HepG2 (cell line): ENCODE data around the gene RPH3AL. TPM values are rescaled to one million over a fixed set of nuclear protein-coding genes. Genes with fewer than 3 reads are reported as not detected.

Experiments
- CCDC6 ChIP-seq: sonication (generic); formaldehyde crosslinking; IDR thresholded peaks from 2 replicates; pipeline ENCODE4 v1.8.1; 2022; ENCODE audit warnings: mild to moderate bottlenecking, missing genetic modification reagents, moderate library complexity
- ETV5 ChIP-seq: IDR thresholded peaks from 2 replicates; pipeline ENCODE4 v1.6.1; 2018; ENCODE audit warnings: missing biosample characterization, missing genetic modification reagents, inconsistent platforms, borderline replicate concordance
- FOXA3 ChIP-seq: IDR thresholded peaks from 2 replicates; pipeline ENCODE4 v1.6.1; 2016; ENCODE audit warnings: missing genetic modification reagents, missing compliant biosample characterization
- GTF3A ChIP-seq: sonication (generic); formaldehyde crosslinking; conservative IDR thresholded peaks from 2 replicates; pipeline ENCODE4 v1.4.0; 2020; ENCODE audit warnings: mild to moderate bottlenecking, missing genetic modification reagents
- HNRNPLL ChIP-seq: fragments of 200-400 bp; formaldehyde crosslinking; IDR thresholded peaks from 2 replicates; pipeline ENCODE4 v1.6.1; 2017; ENCODE audit warnings: mild to moderate bottlenecking, low read depth, low read length; ENCODE audit not compliant: poor library complexity, severe bottlenecking
- JUND ChIP-seq: sonication (generic); formaldehyde crosslinking; IDR thresholded peaks from 2 replicates; pipeline ENCODE4 v1.8.0; 2022; ENCODE audit warnings: mild to moderate bottlenecking, missing genetic modification reagents
- PITX1 ChIP-seq: sonication (generic); formaldehyde crosslinking; IDR thresholded peaks from 2 replicates; pipeline ENCODE4 v1.5.1; 2020; ENCODE audit warnings: mild to moderate bottlenecking, missing genetic modification reagents
- POLR2AphosphoS5 ChIP-seq: IDR thresholded peaks from 2 replicates; pipeline ENCODE4 v1.6.1; 2012; ENCODE audit warnings: low read depth, low read length
- TEAD3 ChIP-seq: optimal IDR thresholded peaks from 2 replicates; pipeline ENCODE3; 2016; ENCODE audit warnings: borderline replicate concordance
- ZFP41 ChIP-seq: sonication (generic); formaldehyde crosslinking; IDR thresholded peaks from 2 replicates; pipeline ENCODE4 v1.4.0; 2020; ENCODE audit warnings: mild to moderate bottlenecking, missing genetic modification reagents, borderline replicate concordance
- ZNF121 ChIP-seq: sonication (generic); formaldehyde crosslinking; IDR thresholded peaks from 2 replicates; pipeline ENCODE4 v1.5.0; 2020; ENCODE audit warnings: mild to moderate bottlenecking, missing genetic modification reagents
- ZNF264 ChIP-seq: sonication (generic); formaldehyde crosslinking; IDR thresholded peaks from 2 replicates; pipeline ENCODE4 v1.4.0; 2020; ENCODE audit warnings: missing genetic modification reagents
- ZNF274 ChIP-seq: sonication (generic); formaldehyde crosslinking; IDR thresholded peaks from 2 replicates; pipeline ENCODE4 v1.5.1; 2020; ENCODE audit warnings: mild to moderate bottlenecking, missing genetic modification reagents
- ZNF296 ChIP-seq: sonication (generic); formaldehyde crosslinking; conservative IDR thresholded peaks from 2 replicates; pipeline ENCODE4 v1.5.0; 2020; ENCODE audit warnings: mild to moderate bottlenecking, missing genetic modification reagents
- ZNF326 ChIP-seq: sonication (generic); formaldehyde crosslinking; IDR thresholded peaks from 2 replicates; pipeline ENCODE4 v1.4.0; 2020; ENCODE audit warnings: missing genetic modification reagents, borderline replicate concordance
- ZNF33A ChIP-seq: sonication (generic); formaldehyde crosslinking; IDR thresholded peaks from 2 replicates; pipeline ENCODE4 v1.5.1; 2020; ENCODE audit warnings: missing genetic modification reagents, mild to moderate bottlenecking, moderate library complexity, borderline replicate concordance
- ZNF674 ChIP-seq: sonication (generic); formaldehyde crosslinking; IDR thresholded peaks from 2 replicates; pipeline ENCODE4 v1.5.0; 2020; ENCODE audit warnings: low read depth, mild to moderate bottlenecking, missing genetic modification reagents
- ZNF678 ChIP-seq: sonication (generic); formaldehyde crosslinking; IDR thresholded peaks from 2 replicates; pipeline ENCODE4 v1.4.0; 2020; ENCODE audit warnings: mild to moderate bottlenecking, missing genetic modification reagents
- ZNF7 ChIP-seq: IDR thresholded peaks from 2 replicates; pipeline ENCODE4 v1.6.1; 2016; ENCODE audit warnings: missing biosample characterization, missing genetic modification reagents
- polyA plus RNA-seq, 8 experiments: library from polyadenylated mRNA; depleted of rRNA in 3 of 8; stranded (reverse) in 7 of 8; unstranded in 1 of 8; fragments of >200 nt; fragmentation: Illumina TruSeq in 4 of 8; extraction: Trizol in 4 of 8; gene quantifications; 2 replicates each; pipeline versions ENCODE4 v1.2.1 to v1.2.3, GENCODE V29; 2011 to 2016; ENCODE audit warnings: low read depth in 4 of 8, missing spikeins in 1 of 8, mixed read lengths in 1 of 8; ENCODE audit not compliant: insufficient read depth in 1 of 8
- total RNA-seq, 5 experiments: library from RNA; depleted of rRNA; stranded (reverse); fragments of >200 nt; fragmentation: Illumina TruSeq; extraction: Trizol; gene quantifications; 2 replicates each; pipeline ENCODE4 v1.2.3, GENCODE V29; 2016; ENCODE audit warnings: low read depth in 1 of 5
- TF ChIP-seq, protein P1 (sequence below): sonication (generic); formaldehyde crosslinking; conservative IDR thresholded peaks from 2 replicates; pipeline ENCODE4 v1.4.0; 2020; ENCODE audit warnings: mild to moderate bottlenecking, missing genetic modification reagents, moderate library complexity
- TF ChIP-seq, protein P2 (sequence below): sonication (generic); formaldehyde crosslinking; IDR thresholded peaks from 2 replicates; pipeline ENCODE4 v1.4.0; 2020; ENCODE audit warnings: mild to moderate bottlenecking, missing genetic modification reagents
- TF ChIP-seq, protein P3 (sequence below): sonication (generic); formaldehyde crosslinking; IDR thresholded peaks from 2 replicates; pipeline ENCODE4 v1.4.0; 2020; ENCODE audit warnings: mild to moderate bottlenecking, missing genetic modification reagents
- TF ChIP-seq, protein P4 (sequence below): sonication (generic); formaldehyde crosslinking; IDR thresholded peaks from 2 replicates; pipeline ENCODE4 v1.4.0; 2020; ENCODE audit warnings: missing genetic modification reagents; ENCODE audit errors: not compliant biosample characterization

Gene RPH3AL
- total and polyA plus RNA-seq, 2 of the 13 experiments (the other 11 are each of a cell fraction or from before 2014, with no cell fraction given), result 7.8 to 16.4 TPM

DNA sequence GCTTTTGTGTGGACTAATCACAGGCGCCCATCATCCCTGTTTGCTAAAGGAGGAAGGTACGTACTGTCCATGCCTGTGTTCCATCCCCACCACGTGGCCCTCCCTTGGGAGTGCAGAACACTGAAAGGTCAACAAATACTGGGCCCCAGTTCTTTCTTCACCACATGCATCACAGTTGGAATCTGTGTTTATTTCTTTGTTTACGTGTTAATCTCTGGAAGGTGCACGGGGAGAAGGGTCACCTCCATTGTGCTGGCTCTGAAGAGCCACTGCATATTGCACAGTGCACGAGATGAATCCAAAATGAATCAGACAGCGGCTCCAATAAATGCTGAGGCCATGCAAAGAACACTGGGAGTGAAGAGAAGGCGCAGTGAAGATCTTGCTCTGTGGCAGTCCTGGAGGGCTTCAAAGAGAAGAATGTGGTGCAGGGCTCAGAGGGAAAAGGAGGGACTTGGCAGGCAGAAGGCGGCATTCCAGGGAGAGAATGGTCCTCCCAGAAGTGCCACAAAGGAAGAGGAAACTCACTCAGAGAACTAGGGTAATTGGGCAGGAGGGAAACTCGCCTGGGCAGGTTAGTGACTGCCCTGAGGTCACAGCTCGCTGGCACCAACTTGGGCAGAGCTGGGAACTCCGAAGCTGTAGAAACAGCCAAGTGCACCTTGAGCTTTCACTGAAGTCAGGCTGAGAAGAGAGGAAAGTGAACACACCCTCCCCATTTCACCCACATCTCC lies 3.7 kb downstream of the RPH3AL start (continued):
- TF ChIP-seq, protein P1, sequence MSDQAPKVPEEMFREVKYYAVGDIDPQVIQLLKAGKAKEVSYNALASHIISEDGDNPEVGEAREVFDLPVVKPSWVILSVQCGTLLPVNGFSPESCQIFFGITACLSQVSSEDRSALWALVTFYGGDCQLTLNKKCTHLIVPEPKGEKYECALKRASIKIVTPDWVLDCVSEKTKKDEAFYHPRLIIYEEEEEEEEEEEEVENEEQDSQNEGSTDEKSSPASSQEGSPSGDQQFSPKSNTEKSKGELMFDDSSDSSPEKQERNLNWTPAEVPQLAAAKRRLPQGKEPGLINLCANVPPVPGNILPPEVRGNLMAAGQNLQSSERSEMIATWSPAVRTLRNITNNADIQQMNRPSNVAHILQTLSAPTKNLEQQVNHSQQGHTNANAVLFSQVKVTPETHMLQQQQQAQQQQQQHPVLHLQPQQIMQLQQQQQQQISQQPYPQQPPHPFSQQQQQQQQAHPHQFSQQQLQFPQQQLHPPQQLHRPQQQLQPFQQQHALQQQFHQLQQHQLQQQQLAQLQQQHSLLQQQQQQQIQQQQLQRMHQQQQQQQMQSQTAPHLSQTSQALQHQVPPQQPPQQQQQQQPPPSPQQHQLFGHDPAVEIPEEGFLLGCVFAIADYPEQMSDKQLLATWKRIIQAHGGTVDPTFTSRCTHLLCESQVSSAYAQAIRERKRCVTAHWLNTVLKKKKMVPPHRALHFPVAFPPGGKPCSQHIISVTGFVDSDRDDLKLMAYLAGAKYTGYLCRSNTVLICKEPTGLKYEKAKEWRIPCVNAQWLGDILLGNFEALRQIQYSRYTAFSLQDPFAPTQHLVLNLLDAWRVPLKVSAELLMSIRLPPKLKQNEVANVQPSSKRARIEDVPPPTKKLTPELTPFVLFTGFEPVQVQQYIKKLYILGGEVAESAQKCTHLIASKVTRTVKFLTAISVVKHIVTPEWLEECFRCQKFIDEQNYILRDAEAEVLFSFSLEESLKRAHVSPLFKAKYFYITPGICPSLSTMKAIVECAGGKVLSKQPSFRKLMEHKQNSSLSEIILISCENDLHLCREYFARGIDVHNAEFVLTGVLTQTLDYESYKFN, result peak; percentile 76
- TF ChIP-seq HNRNPLL (no peak), CCDC6 (CRISPR knock-in tag) (0 out of 2 replicates have a peak, but pooled peaks have one; percentile 26), ETV5 (CRISPR knock-in tag) (peak; percentile 40; the same call in 1 of the 2 replicates), ZNF326 (CRISPR knock-in tag) (no peak), ZNF7 (CRISPR knock-in tag) (no peak), ZFP41 (CRISPR knock-in tag) (no peak), ZNF121 (CRISPR knock-in tag) (peak; percentile 10; the same call in 1 of the 2 replicates), POLR2AphosphoS5 (no peak), JUND (CRISPR knock-in tag) (no peak), ZNF274 (no peak; the same call in 1 of the 2 replicates), ZNF678 (CRISPR knock-in tag) (no peak), ZNF674 (CRISPR knock-in tag) (no peak), FOXA3 (CRISPR knock-in tag) (peak; percentile 89), PITX1 (peak; percentile 85), GTF3A (CRISPR knock-in tag) (no peak), TEAD3 (CRISPR knock-in tag) (peak; percentile 62), ZNF264 (CRISPR knock-in tag) (peak; percentile 67; the same call in 1 of the 2 replicates), ZNF296 (CRISPR knock-in tag) (no peak), ZNF33A (CRISPR knock-in tag) (no peak)
- TF ChIP-seq, protein P2, sequence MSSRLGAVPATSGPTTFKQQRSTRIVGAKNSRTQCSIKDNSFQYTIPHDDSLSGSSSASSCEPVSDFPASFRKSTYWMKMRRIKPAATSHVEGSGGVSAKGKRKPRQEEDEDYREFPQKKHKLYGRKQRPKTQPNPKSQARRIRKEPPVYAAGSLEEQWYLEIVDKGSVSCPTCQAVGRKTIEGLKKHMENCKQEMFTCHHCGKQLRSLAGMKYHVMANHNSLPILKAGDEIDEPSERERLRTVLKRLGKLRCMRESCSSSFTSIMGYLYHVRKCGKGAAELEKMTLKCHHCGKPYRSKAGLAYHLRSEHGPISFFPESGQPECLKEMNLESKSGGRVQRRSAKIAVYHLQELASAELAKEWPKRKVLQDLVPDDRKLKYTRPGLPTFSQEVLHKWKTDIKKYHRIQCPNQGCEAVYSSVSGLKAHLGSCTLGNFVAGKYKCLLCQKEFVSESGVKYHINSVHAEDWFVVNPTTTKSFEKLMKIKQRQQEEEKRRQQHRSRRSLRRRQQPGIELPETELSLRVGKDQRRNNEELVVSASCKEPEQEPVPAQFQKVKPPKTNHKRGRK, result no peak
- TF ChIP-seq, protein P3, sequence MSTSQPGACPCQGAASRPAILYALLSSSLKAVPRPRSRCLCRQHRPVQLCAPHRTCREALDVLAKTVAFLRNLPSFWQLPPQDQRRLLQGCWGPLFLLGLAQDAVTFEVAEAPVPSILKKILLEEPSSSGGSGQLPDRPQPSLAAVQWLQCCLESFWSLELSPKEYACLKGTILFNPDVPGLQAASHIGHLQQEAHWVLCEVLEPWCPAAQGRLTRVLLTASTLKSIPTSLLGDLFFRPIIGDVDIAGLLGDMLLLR (CRISPR knock-in tag), result no peak
- TF ChIP-seq, protein P4, sequence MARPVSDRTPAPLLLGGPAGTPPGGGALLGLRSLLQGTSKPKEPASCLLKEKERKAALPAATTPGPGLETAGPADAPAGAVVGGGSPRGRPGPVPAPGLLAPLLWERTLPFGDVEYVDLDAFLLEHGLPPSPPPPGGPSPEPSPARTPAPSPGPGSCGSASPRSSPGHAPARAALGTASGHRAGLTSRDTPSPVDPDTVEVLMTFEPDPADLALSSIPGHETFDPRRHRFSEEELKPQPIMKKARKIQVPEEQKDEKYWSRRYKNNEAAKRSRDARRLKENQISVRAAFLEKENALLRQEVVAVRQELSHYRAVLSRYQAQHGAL (CRISPR knock-in tag), result no peak
